Measurements from ENCODE around the gene KRTAP5-2. TPM values are rescaled to one million over a fixed set of nuclear protein-coding genes. Genes with fewer than 3 reads are reported as not detected.
"Not testable (repeated sequence)": the region's sequence is repeated elsewhere in the genome, so short reads cannot be mapped to it uniquely, and the experiment has no call there.

The KRTAP5-2 gene
- total RNA-seq, 4 donors from 2014 or later, result not detected

DNA sequence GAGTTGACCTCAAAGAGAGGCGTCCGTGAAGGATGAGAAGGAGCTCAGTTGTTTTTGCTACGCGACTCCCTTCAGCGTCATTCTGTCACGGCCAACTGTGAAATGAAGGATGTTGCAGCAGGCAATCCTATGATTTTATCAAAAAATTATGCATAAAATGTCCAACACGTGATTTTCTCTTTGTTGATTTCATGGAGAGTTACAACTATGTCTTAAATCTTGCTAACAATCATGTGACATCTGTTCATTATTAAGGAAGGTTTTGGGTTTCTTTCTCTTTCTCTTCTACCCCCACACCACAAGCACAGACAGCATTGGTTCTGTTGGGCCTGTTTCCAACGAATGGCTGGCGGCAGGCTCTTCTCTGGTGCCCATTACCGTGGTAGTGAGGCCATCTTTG, 20.1 kb upstream of the KRTAP5-2 start:
- no peak overlapping the region for H3K4me3 ChIP-seq
- in situ Hi-C loops (cut with MboI; ENCODE audit: low pct_ligation_motif_present in 1 of 4, low pct_unique_long_range_greater_than_20kb in 1 of 4, low sequenced_read_pairs in 3 of 4) (no loop called here), intact Hi-C loops (cut with DNase I; ENCODE audit: low total_unique reads) (no loop called here)
- H3K27me3 ChIP-seq, result peaks cover 33% of the 10 kb centered on the region
- no peak for DNase-seq
- H3K36me3 ChIP-seq, result no peaks in the 10 kb centered on the region
- no peaks in the 10 kb centered on the region for H3K9me3 ChIP-seq
- H3K27ac ChIP-seq, result no peak overlapping the region
- TF ChIP-seq POLR2AphosphoS5 (IDR thresholded peaks at IDR 0.05) (no peak), POLR2A (IDR thresholded peaks at IDR 0.05) (no peak), EP300 (IDR thresholded peaks at IDR 0.05; ENCODE audit: low read depth) (no peak)
- TF ChIP-seq, protein P1, sequence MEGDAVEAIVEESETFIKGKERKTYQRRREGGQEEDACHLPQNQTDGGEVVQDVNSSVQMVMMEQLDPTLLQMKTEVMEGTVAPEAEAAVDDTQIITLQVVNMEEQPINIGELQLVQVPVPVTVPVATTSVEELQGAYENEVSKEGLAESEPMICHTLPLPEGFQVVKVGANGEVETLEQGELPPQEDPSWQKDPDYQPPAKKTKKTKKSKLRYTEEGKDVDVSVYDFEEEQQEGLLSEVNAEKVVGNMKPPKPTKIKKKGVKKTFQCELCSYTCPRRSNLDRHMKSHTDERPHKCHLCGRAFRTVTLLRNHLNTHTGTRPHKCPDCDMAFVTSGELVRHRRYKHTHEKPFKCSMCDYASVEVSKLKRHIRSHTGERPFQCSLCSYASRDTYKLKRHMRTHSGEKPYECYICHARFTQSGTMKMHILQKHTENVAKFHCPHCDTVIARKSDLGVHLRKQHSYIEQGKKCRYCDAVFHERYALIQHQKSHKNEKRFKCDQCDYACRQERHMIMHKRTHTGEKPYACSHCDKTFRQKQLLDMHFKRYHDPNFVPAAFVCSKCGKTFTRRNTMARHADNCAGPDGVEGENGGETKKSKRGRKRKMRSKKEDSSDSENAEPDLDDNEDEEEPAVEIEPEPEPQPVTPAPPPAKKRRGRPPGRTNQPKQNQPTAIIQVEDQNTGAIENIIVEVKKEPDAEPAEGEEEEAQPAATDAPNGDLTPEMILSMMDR (IDR thresholded peaks at IDR 0.05), result no peak
- no peaks in the 10 kb centered on the region for H3K4me1 ChIP-seq
- 59 to 77% methylated on average over 4 to 10 of the region's 10 CpGs for WGBS, 2 donors (ENCODE audit: low coverage in 1 of 2)

DNA sequence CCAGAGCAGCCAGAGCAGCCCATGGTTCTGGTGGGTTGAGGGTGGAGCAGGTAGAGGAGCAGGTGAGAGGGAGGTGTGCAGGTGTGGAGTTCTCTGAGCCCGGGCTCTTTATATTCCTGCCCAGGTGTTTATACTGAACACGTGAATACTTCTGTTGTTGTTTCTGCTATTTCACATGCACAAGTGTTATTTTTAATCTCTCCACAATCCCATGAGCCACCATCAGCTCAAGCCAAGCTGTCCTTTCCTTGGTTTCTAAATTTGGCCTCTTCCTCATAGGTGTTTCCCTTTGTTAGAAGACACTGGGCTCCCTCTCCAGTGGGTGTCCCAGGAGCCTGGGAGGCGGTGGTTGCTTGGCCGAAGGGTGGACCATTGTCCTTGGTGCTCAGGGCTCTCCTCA, 10.3 kb upstream of the KRTAP5-2 start, which contains the start of gene KRTAP5-3:
Gene KRTAP5-3, minus strand, starts transcription at position 101 of the 400 bp plus-strand sequence. Its CDS starts 78 bp downstream, at position 23.
- peaks cover 32% of the 10 kb centered on the region for H3K27me3 ChIP-seq
- H3K27ac ChIP-seq, result no peak within 1 kb of the TSS
- H3K4me1 ChIP-seq, result no peaks in the 10 kb centered on the region
- intact Hi-C loops (cut with DNase I; ENCODE audit: low total_unique reads) (no loop called here), in situ Hi-C loops (cut with MboI; ENCODE audit: low pct_ligation_motif_present in 1 of 4, low pct_unique_long_range_greater_than_20kb in 1 of 4, low sequenced_read_pairs in 3 of 4) (no loop called here)
- no peaks in the 10 kb centered on the region for H3K9me3 ChIP-seq
- DNase-seq, result no peak
- no peaks in the 10 kb centered on the region for H3K36me3 ChIP-seq
- 62% methylated on average over 4 of the region's 4 CpGs; no CpG with 5 or more reads in 1 of the 2 donors for WGBS, 2 donors (ENCODE audit: low coverage in 1 of 2)
- no peak for TF ChIP-seq POLR2AphosphoS5 (IDR thresholded peaks at IDR 0.05)
- TF ChIP-seq, protein P1 (IDR thresholded peaks at IDR 0.05), result no peak
- TF ChIP-seq EP300 (IDR thresholded peaks at IDR 0.05; ENCODE audit: low read depth), result no peak
- H3K4me3 ChIP-seq, result no peak within 1 kb of the TSS

DNA sequence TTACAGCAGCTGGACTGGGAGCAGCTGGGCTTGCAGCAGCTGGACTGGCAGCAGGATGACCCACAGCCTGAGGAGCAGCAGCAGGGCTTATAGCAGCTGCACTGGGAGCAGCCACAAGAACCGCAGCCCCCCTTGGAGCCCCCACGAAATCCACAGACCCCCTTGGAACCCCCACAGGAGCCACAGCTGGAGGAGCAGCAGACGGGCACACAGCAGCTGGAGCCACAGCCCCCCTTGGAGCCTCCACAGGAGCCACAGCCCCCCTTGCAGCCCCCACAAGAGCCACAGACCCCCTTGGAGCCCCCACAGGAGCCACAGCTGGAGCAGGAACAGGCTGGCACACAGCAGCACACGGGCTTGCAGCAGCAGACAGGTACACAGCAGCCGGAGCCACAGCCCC, 9.8 kb upstream of the KRTAP5-2 start:
- WGBS, 2 donors (ENCODE audit: low coverage in 1 of 2), result 27% methylated on average over 2 of the region's 5 CpGs; no CpG with 5 or more reads in 1 of the 2 donors
- in situ Hi-C loops (cut with MboI; ENCODE audit: low pct_ligation_motif_present in 1 of 4, low pct_unique_long_range_greater_than_20kb in 1 of 4, low sequenced_read_pairs in 3 of 4); H3K27ac ChIP-seq; H3K9me3 ChIP-seq; intact Hi-C loops (cut with DNase I; ENCODE audit: low total_unique reads); H3K36me3 ChIP-seq; DNase-seq; H3K4me3 ChIP-seq; H3K4me1 ChIP-seq: not testable (repeated sequence)
- peaks cover 35% of the 10 kb centered on the region for H3K27me3 ChIP-seq

DNA sequence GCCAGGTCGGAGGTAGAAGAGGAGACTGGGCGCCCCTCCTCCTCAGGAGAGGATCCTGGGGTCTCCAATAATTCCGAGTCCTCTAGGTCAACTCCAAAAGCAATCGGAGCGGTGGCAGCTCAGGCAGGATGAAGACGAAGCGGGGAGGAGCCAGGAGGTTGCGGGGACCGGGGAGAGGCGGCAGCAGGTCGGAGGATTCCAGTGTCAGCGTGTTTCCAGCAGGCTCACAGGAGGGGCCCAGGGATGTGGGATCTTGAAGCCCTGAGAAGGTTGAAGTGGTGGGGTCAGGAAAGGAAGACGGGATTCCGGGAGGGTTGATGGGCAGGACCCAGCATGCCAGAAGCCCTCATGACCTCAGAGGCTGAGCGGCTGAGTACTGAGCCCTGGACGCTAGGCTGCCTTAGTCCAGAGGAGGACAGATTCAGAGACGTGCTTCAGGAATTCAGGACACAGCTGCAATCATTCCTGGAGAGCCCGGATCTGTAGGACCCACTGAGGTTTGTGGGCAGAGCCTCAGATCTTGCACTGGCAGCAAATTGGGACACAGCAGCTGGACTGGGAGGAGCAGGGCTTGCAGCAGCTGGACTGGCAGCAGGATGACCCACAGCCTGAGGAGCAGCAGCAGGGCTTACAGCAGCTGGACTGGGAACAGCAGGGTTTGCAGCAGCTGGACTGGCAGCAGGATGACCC, 9.2 kb upstream of the KRTAP5-2 start:
- intact Hi-C loops (cut with DNase I; ENCODE audit: low total_unique reads); H3K36me3 ChIP-seq; DNase-seq; H3K9me3 ChIP-seq; in situ Hi-C loops (cut with MboI; ENCODE audit: low pct_ligation_motif_present in 1 of 4, low pct_unique_long_range_greater_than_20kb in 1 of 4, low sequenced_read_pairs in 3 of 4); H3K27ac ChIP-seq; H3K4me1 ChIP-seq; H3K4me3 ChIP-seq: not testable (repeated sequence)
- 30 to 75% methylated on average over 2 to 18 of the region's 18 CpGs for WGBS, 2 donors (ENCODE audit: low coverage in 1 of 2)
- peaks cover 37% of the 10 kb centered on the region for H3K27me3 ChIP-seq

DNA sequence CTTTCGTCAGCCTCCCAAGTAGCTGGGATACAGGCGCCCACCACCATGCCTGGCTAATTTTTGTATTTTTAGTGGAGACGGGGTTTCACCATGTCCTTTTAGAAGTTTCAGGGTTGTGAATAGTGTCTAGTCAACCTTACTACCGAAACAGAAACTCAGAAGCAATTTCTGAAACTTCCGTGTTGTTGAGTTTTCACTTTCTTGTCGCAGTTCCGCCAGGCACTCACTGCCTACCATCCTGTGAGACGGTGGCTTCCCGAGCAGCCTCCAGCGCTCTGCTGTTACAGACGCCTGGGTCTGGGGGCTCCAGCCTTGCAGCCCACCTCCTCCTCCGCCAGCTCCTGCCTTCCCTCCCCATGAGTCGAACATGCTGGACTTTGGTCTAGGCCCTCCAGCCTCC, 7.8 kb upstream of the KRTAP5-2 start:
- WGBS, 2 donors (ENCODE audit: low coverage in 1 of 2), result 66 to 79% methylated on average over 5 to 13 of the region's 13 CpGs
- H3K27ac ChIP-seq; H3K36me3 ChIP-seq; intact Hi-C loops (cut with DNase I; ENCODE audit: low total_unique reads); in situ Hi-C loops (cut with MboI; ENCODE audit: low pct_ligation_motif_present in 1 of 4, low pct_unique_long_range_greater_than_20kb in 1 of 4, low sequenced_read_pairs in 3 of 4); DNase-seq; H3K4me3 ChIP-seq; H3K4me1 ChIP-seq; H3K9me3 ChIP-seq: not testable (repeated sequence)
- H3K27me3 ChIP-seq, result peaks cover 33% of the 10 kb centered on the region

DNA sequence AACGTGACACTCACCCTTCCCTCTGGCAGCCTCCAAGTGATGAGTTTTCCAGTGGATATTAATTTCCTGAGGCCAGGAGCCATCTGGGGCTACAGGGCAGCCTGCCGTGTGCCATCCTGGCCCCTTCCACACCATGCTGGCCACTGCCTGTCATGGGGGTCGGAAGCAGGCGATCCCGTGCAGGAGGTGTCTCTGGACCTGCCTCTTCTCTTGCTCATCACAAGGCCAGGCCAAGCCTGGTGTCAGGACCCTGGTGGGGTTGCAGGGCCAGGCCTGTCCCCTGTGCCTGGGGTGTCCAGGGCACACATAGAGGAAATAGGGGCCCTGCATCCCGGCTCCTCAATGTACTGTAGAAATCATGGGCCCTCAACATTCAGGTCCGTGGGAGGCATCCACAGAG, 6.6 kb upstream of the KRTAP5-2 start:
- no peaks in the 10 kb centered on the region for H3K36me3 ChIP-seq
- DNase-seq, result no peak
- 92% methylated on average over 6 of the region's 7 CpGs; no CpG with 5 or more reads in 1 of the 2 donors for WGBS, 2 donors (ENCODE audit: low coverage in 1 of 2)
- H3K4me3 ChIP-seq, result no peak overlapping the region
- TF ChIP-seq POLR2A (IDR thresholded peaks at IDR 0.05) (no peak), POLR2AphosphoS5 (IDR thresholded peaks at IDR 0.05) (no peak), EP300 (IDR thresholded peaks at IDR 0.05; ENCODE audit: low read depth) (no peak)
- TF ChIP-seq, protein P1 (IDR thresholded peaks at IDR 0.05), result no peak
- peaks cover 33% of the 10 kb centered on the region for H3K27me3 ChIP-seq
- intact Hi-C loops (cut with DNase I; ENCODE audit: low total_unique reads), result no loop called here
- no peak overlapping the region for H3K27ac ChIP-seq
- H3K4me1 ChIP-seq, result no peaks in the 10 kb centered on the region
- no peaks in the 10 kb centered on the region for H3K9me3 ChIP-seq
- in situ Hi-C loops (cut with MboI; ENCODE audit: low pct_ligation_motif_present in 1 of 4, low pct_unique_long_range_greater_than_20kb in 1 of 4, low sequenced_read_pairs in 3 of 4), result no loop called here
